Stomach (tissue), 9 donors: ENCODE results near the gene UNC79. TPM values are rescaled to one million over a fixed set of nuclear protein-coding genes. Genes with fewer than 3 reads are reported as not detected.

Source experiments
- DNase-seq, 2 donors: peaks; one replicate each; pipeline versions ENCODE4 v3.0.0 to v3.0.0-alpha.2; 2013 to 2019
- H3K27ac ChIP-seq, 5 donors: fragments of 200-600 bp in 4 of 5; sonication (generic) in 4 of 5; one replicate each; pipeline ENCODE4 v1.5.1; 2013 to 2019; ENCODE audit warnings: mild to moderate bottlenecking in 1 of 5, moderate library complexity in 1 of 5
- H3K27me3 ChIP-seq, 3 donors: fragments of 200-600 bp; sonication (generic); one replicate each; pipeline ENCODE4 v1.5.1; 2017 to 2019; ENCODE audit warnings: mixed run types in 1 of 3
- H3K36me3 ChIP-seq, 4 donors: fragments of 200-600 bp; sonication (generic); 1 replicate in 3 of 4; 2 replicates in 1 of 4; pipeline ENCODE4 v1.5.1; 2016 to 2019
- H3K4me1 ChIP-seq, 4 donors: fragments of 200-600 bp; sonication (generic); one replicate each; pipeline ENCODE4 v1.5.1; 2016 to 2019
- H3K4me3 ChIP-seq, 4 donors: fragments of 200-600 bp; sonication (generic) in 3 of 4; one replicate each; pipeline ENCODE4 v1.5.1; 2016 to 2019; ENCODE audit warnings: mild to moderate bottlenecking in 1 of 4
- H3K9me3 ChIP-seq, 4 donors: fragments of 200-600 bp; sonication (generic); one replicate each; pipeline ENCODE4 v1.5.1; 2016 to 2019
- CTCF ChIP-seq, 7 experiments: fragments of 450-650 bp in 4 of 7; fragments of 200-600 bp in 3 of 7; sonication (generic) in 3 of 7; IDR thresholded peaks; one replicate each; pipeline ENCODE4 v1.5.1; 2016 to 2019; ENCODE audit warnings: antibody characterized with exemption in 7 of 7, control low read depth in 2 of 7, mild to moderate bottlenecking in 1 of 7
- EP300 ChIP-seq: sonication (generic); formaldehyde crosslinking; IDR thresholded peaks from one replicate; pipeline ENCODE4 v1.6.1; 2017; ENCODE audit warnings: antibody characterized with exemption
- POLR2A ChIP-seq, 4 donors: fragments of 450-650 bp; IDR thresholded peaks; one replicate each; pipeline ENCODE4 v1.6.1; 2016; ENCODE audit warnings: antibody characterized with exemption in 4 of 4, control low read depth in 2 of 4, mild to moderate bottlenecking in 1 of 4, moderate library complexity in 1 of 4
- POLR2AphosphoS5 ChIP-seq, 3 donors: sonication (generic); formaldehyde crosslinking; IDR thresholded peaks; one replicate each; pipeline ENCODE4 v1.6.1; 2016; ENCODE audit warnings: antibody characterized with exemption in 3 of 3
- WGBS, 5 donors: extraction: QIAGEN DNeasy Blood & Tissue Kit in 3 of 5; methylation state at CpG; one replicate each; pipeline versions ENCODE4 v1.1.5 to v1.1.7; 2013 to 2018; 5-methylcytosine and 5-hydroxymethylcytosine counted together
- intact Hi-C: fragments of 100-400 bp; cut with DNase I; formaldehyde crosslinking; loops from one replicate; pipeline ENCODE4 v1.15.1; 2023; ENCODE audit warnings: low total_unique reads
- polyA plus RNA-seq, 3 donors: library from polyadenylated mRNA; stranded (reverse); fragments of 200-250 nt; gene quantifications; one replicate each; pipeline ENCODE4 v1.2.3, GENCODE V29; 2013
- small RNA-seq, 4 donors: library from RNA; depleted of rRNA; stranded (forward); fragments of <200 nt; gene quantifications; one replicate each; pipeline ENCODE3, GENCODE V24; 2016
- total RNA-seq, 5 donors: library from RNA; depleted of rRNA; stranded (reverse); fragments of >200 nt; gene quantifications; one replicate each; pipeline versions ENCODE4 v1.1.0 to v1.2.3, GENCODE V29; 2014 to 2016
- donor health status: healthy with polysubstance abuse.
- donor health status: Bipolar disorder and iron deficiency.
- donor health status: healthy.

UNC79 gene
- total and polyA plus RNA-seq, 8 donors = under 0.01 to 1.9 (median 0.35) TPM; not detected in 2

GRCh38 chr14:93749076-93749420 is 318.3 kb downstream of the UNC79 start:
- TF ChIP-seq EP300 (no peak), POLR2AphosphoS5 (IDR thresholded peaks at IDR 0.05) (no peak)
- WGBS, 5 donors = 84 to 98% (median 94%) methylated on average over 8 of the region's 8 CpGs
- intact Hi-C loops = no loop called here
- Histone ChIP-seq H3K4me3 (no peak overlapping the region), H3K27me3 (peaks cover 0 to 21% (median 0%) of the 10 kb centered on the region in 3 donors), H3K27ac (peak overlapping the region in 4 of 5 donors; percentile 5 to 64 (median 28)), H3K36me3 (no peaks in the 10 kb centered on the region), H3K4me1 (peaks cover 7 to 40% (median 8%) of the 10 kb centered on the region in 4 donors), H3K9me3 (no peaks in the 10 kb centered on the region)
- DNase-seq = no peak

- intact Hi-C loops = no loop called here
- Histone ChIP-seq H3K27ac (peak overlapping the region in 2 of 5 donors; percentile 9 to 63), H3K9me3 (no peaks in the 10 kb centered on the region), H3K36me3 (no peaks in the 10 kb centered on the region), H3K4me3 (no peak overlapping the region), H3K4me1 (peaks cover 7 to 39% (median 8%) of the 10 kb centered on the region in 4 donors), H3K27me3 (peaks cover 0 to 8% (median 0%) of the 10 kb centered on the region in 3 donors)
- no peak for TF ChIP-seq CTCF (IDR thresholded peaks at IDR 0.05)
- no peak for TF ChIP-seq POLR2AphosphoS5 (IDR thresholded peaks at IDR 0.05)
- no peak for TF ChIP-seq POLR2A (IDR thresholded peaks at IDR 0.05)
- TF ChIP-seq EP300 = no peak
- WGBS, 5 donors = 46 to 62% (median 48%) methylated on average over 18 to 19 of the region's 19 CpGs
- peak in 1 of 2 donors; percentile 50 for DNase-seq
Measured at GRCh38 chr14:93751946-93752655, 321.4 kb downstream of the UNC79 start.

GRCh38 chr14:93752980-93753561 is 322.3 kb downstream of the UNC79 start:
- peaks cover 7 to 34% (median 8%) of the 10 kb centered on the region in 4 donors for H3K4me1 ChIP-seq
- peak overlapping the region in 1 of 5 donors; percentile 63 for H3K27ac ChIP-seq
- no peaks in the 10 kb centered on the region for H3K36me3 ChIP-seq
- peak in 1 of 2 donors; percentile 60 for DNase-seq
- intact Hi-C loops = no loop called here
- no peaks in the 10 kb centered on the region for H3K9me3 ChIP-seq
- H3K4me3 ChIP-seq = no peak overlapping the region
- H3K27me3 ChIP-seq = peaks cover 0 to 8% (median 0%) of the 10 kb centered on the region in 3 donors
- 53 to 72% (median 61%) methylated on average over 4 of the region's 4 CpGs for WGBS, 5 donors
- TF ChIP-seq EP300 (no peak), POLR2A (IDR thresholded peaks at IDR 0.05) (no peak), POLR2AphosphoS5 (IDR thresholded peaks at IDR 0.05) (no peak)

GRCh38 chr14:93753647-93754046 is 322.9 kb downstream of the UNC79 start:
- Histone ChIP-seq H3K36me3 (no peaks in the 10 kb centered on the region), H3K4me3 (no peak overlapping the region), H3K27ac (peak overlapping the region in 1 of 5 donors; percentile 27), H3K4me1 (peaks cover under 1 to 29% (median 8%) of the 10 kb centered on the region in 4 donors), H3K9me3 (no peaks in the 10 kb centered on the region), H3K27me3 (peaks cover 0 to 8% (median 0%) of the 10 kb centered on the region in 3 donors)
- 92 to 97% (median 95%) methylated on average over 8 of the region's 8 CpGs for WGBS, 5 donors
- intact Hi-C loops = no loop called here
- no peak for DNase-seq
- no peak for TF ChIP-seq POLR2AphosphoS5 (IDR thresholded peaks at IDR 0.05)
- no peak for TF ChIP-seq CTCF (IDR thresholded peaks at IDR 0.05)
- TF ChIP-seq EP300 = no peak
- no peak for TF ChIP-seq POLR2A (IDR thresholded peaks at IDR 0.05)

GRCh38 chr14:93757206-93757605 is 326.5 kb downstream of the UNC79 start:
- TF ChIP-seq POLR2AphosphoS5 (IDR thresholded peaks at IDR 0.05) = peak in 1 of 3 donors; percentile 24
- no peak for TF ChIP-seq EP300
- no peak for TF ChIP-seq POLR2A (IDR thresholded peaks at IDR 0.05)
- peaks cover 0 to 48% (median 10%) of the 10 kb centered on the region in 4 donors for H3K4me1 ChIP-seq
- H3K4me3 ChIP-seq = no peak overlapping the region
- peaks cover 0 to 4% (median 0%) of the 10 kb centered on the region in 3 donors for H3K27me3 ChIP-seq
- peak overlapping the region in 4 of 5 donors; percentile 31 to 87 (median 58) for H3K27ac ChIP-seq
- H3K9me3 ChIP-seq = no peaks in the 10 kb centered on the region
- H3K36me3 ChIP-seq = no peaks in the 10 kb centered on the region
- no peak for DNase-seq
- intact Hi-C loops = no loop called here
- 74 to 85% (median 79%) methylated on average over 12 of the region's 12 CpGs for WGBS, 5 donors

Small RNA genes within 50 kb of the gene (small RNA-seq; reads per million reads assigned to genes)
- 0 reads per million in 4 donors for gene RF00019
- 0 reads per million in 4 donors for gene RF02271
- 0 reads per million in 4 donors for gene RNU6-1258P

Other genes starting within 250 kb of the UNC79 start
- 10 to 100 TPM in 2 of 5 donors, 1 to 10 TPM in 2, under 1 TPM in 1; 0.87 to 44.1 (median 9.4) TPM for gene MOAP1, start 246.0 kb upstream of the UNC79 start, total RNA-seq
- 10 to 100 TPM; 18.3 to 26.0 (median 20.1) TPM for gene MOAP1, start 246.0 kb upstream of the UNC79 start, polyA plus RNA-seq
- gene LYSET, start 245.6 kb upstream of the UNC79 start, total RNA-seq = 10 to 100 TPM in 1 of 5 donors, 1 to 10 TPM in 2, under 1 TPM in 2; 0.87 to 11.6 (median 2.9) TPM
- 10 to 100 TPM; 19.3 to 23.8 (median 21.6) TPM for gene LYSET, start 245.6 kb upstream of the UNC79 start, polyA plus RNA-seq
- 10 to 100 TPM in 2 of 5 donors, 1 to 10 TPM in 3; 2.9 to 17.8 (median 4.9) TPM for gene GON7, start 223.9 kb upstream of the UNC79 start, total RNA-seq
- 10 to 100 TPM; 17.6 to 36.0 (median 25.9) TPM for gene GON7, start 223.9 kb upstream of the UNC79 start, polyA plus RNA-seq
- gene UBR7, start 223.7 kb upstream of the UNC79 start, total RNA-seq = 100 to 1,000 TPM in 1 of 5 donors, 10 to 100 TPM in 3, 1 to 10 TPM in 1; 8.8 to 124 (median 31.0) TPM
- gene UBR7, start 223.7 kb upstream of the UNC79 start, polyA plus RNA-seq = 10 to 100 TPM; 11.9 to 16.5 (median 15.6) TPM
- gene BTBD7, start 97.9 kb upstream of the UNC79 start, total RNA-seq = 10 to 100 TPM; 19.6 to 99.2 (median 32.2) TPM
- gene BTBD7, start 97.9 kb upstream of the UNC79 start, polyA plus RNA-seq = 1 to 10 TPM; 5.7 to 9.2 (median 7.3) TPM
- not detected for gene COX8C, start 83.8 kb upstream of the UNC79 start, total RNA-seq
- gene COX8C, start 83.8 kb upstream of the UNC79 start, polyA plus RNA-seq = not detected